ENCODE measurements around the gene MPP3.
"Not testable (repeated sequence)": the region's sequence is repeated elsewhere in the genome, so short reads cannot be mapped to it uniquely, and the experiment has no call there.

MPP3 gene

DNA sequence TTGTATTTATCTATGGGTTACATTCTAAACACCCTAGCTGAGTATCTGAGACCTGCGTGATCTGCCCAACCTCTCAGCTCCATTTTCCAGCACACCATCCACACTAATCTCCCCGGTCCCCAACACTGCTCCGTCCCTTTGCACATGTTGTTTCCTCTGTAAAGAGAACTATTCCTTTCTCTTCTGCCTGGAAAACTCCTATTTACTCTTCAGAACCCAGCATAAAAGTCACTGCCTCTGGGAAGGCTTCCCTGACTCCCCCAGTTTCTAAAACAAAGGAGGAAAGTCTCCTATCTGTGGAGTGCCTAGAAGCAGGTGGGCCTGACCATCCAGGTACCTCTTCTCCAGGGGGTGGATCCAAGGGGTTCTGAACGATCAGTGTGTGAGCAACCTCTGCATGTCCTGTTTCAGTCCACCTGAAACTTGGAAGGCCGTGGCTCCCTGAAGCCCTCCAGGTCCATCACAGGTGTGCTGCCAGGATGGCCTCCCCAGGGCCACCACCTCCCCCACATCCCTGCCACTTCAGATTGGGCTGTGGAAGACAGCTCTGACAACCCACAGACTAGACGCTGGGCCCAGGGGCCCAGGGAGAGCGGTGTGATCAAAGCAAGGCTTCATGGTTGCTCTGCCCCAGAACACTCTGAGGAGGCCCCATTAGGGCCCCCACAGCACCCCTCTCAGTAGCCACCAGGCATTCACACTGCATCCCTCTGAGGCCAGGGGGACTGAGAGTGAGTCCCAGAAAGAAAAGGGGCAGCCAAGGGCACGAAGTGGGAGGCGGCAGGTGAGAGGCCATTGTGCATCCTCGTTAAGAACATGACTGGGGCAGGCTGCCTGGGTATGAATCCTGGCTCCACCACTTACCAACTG, 20.3 kb downstream of the MPP3 start:
- no peak for FAIRE-seq
- no peak for DNase-seq (ENCODE audit: extremely low spot score, insufficient read length, low read depth)

DNA sequence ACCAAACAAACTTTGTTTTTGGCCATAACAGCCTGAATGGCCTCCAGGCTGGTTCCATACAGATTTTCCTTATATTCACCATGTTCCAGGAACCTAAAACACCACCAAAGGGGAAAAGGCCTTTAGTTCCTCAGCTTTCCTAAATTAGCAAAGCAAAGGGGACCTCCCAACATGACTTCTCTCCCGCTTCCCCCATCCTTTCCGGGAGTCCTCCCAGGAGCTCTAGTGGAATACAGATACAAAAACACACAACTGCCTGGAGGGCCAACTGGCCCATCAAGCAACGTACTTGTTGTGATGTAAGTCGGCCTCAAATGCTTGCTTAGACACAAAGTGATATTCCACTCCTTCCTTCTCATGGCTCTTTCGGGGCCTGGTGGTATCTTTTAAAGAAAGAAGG, 22.1 kb downstream of the MPP3 start:
- FAIRE-seq: no peak
- DNase-seq (ENCODE audit: extremely low spot score, insufficient read length, low read depth): no peak

DNA sequence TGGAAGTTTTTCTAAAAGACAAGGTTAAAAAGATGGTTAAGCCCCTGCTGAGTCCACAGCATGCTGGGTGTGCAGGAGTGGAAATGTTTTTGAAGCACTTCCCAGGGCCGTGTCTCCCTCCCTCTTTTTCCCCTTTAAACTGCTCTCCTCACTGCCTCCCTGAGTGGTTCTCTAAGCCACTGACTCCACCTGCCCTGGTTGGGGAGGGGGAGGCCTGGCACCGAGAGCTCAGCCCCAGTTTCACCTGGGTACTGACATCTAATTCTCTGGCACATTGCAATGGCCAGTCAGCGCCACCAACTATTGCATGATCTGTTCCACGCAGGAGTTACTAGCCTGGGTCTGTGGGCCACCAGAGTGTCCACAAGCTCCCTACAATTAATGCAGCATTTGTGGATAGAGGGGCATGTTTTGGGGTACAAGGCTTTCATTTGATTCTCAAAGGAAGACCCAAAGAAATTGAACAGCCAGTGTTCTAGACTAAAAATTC, 22.7 kb downstream of the MPP3 start:
- DNase-seq (ENCODE audit: extremely low spot score, insufficient read length, low read depth) (no peak), FAIRE-seq (no peak)

GRCh38 chr17:43809121-43809520, 23.8 kb downstream of the MPP3 start:
- FAIRE-seq (no peak), DNase-seq (ENCODE audit: extremely low spot score, insufficient read length, low read depth) (no peak)

- FAIRE-seq: no peak
- DNase-seq (ENCODE audit: extremely low spot score, insufficient read length, low read depth): no peak
These were observed 24.9 kb downstream of the MPP3 start for GRCh38 chr17:43808076-43808475.

GRCh38 chr17:43805117-43805516, 27.8 kb downstream of the MPP3 start:
- DNase-seq (ENCODE audit: extremely low spot score, insufficient read length, low read depth): no peak
- FAIRE-seq: peak; percentile 29

- no peak for DNase-seq (ENCODE audit: extremely low spot score, insufficient read length, low read depth)
- no peak for FAIRE-seq
These were observed 29.2 kb downstream of the MPP3 start for GRCh38 chr17:43803758-43804157.

GRCh38 chr17:43801844-43802243, 31.1 kb downstream of the MPP3 start:
- no peak for FAIRE-seq

DNA sequence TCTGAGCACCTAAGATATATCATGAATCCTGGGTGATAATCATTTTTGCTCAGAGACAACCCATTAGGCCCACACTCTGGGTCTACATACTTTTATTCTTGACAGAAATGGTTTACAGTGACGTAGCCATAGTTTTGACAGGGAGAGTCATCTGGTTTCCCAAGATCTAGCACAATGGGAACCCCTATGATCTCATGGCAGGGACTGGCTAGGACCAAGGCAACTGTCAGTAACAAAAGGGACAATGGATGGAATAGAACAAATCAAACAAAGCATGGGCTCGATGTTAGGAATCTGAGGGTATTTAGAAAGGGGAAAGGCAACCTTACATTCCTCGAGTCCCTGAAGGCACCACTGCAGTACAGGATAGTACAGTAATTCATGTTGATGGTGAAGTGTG, 32.2 kb downstream of the MPP3 start:
- no peak for FAIRE-seq

More at GRCh38 chr17:43801844-43802243, 31.1 kb downstream of the MPP3 start:
- no peak for DNase-seq (ENCODE audit: extremely low spot score, insufficient read length, low read depth)

DNA sequence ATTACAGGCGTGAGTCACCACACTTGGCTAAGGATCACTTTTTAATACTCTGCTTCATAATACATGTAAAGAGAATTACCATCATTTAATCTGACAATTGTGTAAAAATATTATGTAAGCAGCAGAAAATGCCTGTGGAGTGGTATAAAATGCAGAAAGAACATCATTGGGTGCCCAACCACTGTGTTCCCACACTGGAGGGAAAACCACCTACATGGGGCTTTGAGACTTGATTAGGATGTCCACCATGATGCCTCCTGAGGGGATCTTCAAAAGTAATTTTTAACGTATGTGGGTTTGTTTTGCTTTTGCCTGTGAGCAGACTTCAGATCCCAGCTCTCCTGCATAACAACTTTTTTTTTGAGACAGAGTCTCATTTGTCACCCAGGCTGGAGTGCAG, 33.9 kb downstream of the MPP3 start:
- DNase-seq (ENCODE audit: extremely low spot score, insufficient read length, low read depth) (no peak), FAIRE-seq (no peak)

More for the DNA sequence above, 32.2 kb downstream of the MPP3 start:
- no peak for DNase-seq (ENCODE audit: extremely low spot score, insufficient read length, low read depth)

DNA sequence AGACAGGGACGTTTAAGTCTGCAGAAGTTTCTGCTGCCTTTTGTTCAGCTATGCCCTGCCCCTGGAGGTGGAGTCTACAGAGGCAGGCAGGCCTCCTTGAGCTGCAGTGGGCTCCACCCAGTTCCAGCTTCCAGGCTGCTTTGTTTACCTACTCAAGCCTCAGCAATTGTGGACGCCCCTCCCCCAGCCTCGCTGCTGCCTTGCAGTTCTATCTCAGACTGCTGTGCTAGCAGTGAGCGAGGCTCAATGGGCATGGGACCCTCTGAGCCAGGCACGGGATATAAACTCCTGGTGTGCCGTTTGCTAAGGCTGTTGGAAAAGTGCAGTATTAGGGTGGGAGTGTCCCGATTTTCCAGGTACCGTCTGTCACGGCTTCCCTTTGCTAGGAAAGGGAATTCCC, 34.9 kb downstream of the MPP3 start:
- not testable (repeated sequence) for DNase-seq (ENCODE audit: extremely low spot score, insufficient read length, low read depth); FAIRE-seq

DNA sequence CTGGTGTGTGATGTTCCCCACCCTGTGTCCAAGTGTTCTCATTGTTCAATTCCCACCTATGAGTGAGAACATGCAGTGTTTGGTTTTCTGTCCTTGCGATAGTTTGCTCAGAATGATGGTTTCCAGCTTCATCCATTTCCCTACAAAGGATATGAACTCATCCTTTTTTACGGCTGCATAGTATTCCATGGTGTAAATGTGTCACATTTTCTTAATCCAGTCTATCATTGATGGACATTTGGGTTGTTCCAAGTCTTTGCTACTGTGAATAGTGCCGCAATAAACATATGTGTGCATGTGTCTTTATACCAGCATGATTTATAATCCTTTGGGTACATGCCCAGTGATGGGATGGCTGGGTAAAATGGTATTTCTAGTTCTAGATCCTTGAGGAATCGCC, 40.3 kb downstream of the MPP3 start:
- DNase-seq (ENCODE audit: extremely low spot score, insufficient read length, low read depth); FAIRE-seq: not testable (repeated sequence)

DNA sequence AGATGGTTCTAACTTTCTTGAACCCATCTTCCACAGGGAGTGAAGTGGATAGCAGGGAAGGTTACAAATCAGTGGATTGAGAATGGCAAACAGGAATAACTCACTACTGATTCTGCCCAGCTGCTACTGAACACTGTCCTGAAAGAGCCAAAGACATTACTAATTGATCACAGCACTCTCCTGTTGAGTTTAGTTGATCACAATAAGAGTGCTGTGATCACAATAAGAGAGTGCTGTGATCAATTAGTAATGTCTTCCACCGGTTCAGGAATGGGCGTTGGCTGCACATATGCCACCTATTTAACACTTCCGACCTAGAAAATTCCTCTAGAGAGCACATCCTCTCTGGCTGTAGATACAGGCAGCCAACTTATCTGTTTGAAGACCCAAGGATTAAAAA, 41.4 kb downstream of the MPP3 start:
- DNase-seq (ENCODE audit: extremely low spot score, insufficient read length, low read depth) (no peak), FAIRE-seq (no peak)

- FAIRE-seq (no peak), DNase-seq (ENCODE audit: extremely low spot score, insufficient read length, low read depth) (no peak)
These were observed 42.5 kb downstream of the MPP3 start for GRCh38 chr17:43790311-43790940.

- DNase-seq (ENCODE audit: extremely low spot score, insufficient read length, low read depth): no peak
- FAIRE-seq: no peak
These were observed 43.5 kb downstream of the MPP3 start for GRCh38 chr17:43789482-43789881.

GRCh38 chr17:43788540-43788939, 44.4 kb downstream of the MPP3 start:
- DNase-seq (ENCODE audit: extremely low spot score, insufficient read length, low read depth) (no peak), FAIRE-seq (no peak)

DNA sequence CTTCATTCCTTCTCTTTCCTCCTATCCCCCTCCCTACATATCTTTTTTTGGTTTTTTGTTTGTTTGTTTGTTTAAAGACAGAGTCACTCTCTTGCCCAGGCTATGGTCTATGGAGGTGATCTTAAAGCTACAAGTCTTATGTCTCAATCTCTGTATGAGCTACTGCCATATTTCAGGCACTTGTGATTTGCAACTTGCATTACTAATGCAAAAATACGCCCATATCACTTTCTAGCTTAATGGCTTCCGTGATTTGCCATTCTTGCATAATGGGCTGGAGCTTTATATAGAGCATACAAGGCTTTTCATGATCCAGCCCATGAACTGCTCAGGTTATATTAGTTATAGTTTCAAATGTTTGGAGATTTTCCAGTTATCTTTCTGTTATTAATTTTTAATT, 45.2 kb downstream of the MPP3 start:
- FAIRE-seq: no peak
- DNase-seq (ENCODE audit: extremely low spot score, insufficient read length, low read depth): no peak

DNA sequence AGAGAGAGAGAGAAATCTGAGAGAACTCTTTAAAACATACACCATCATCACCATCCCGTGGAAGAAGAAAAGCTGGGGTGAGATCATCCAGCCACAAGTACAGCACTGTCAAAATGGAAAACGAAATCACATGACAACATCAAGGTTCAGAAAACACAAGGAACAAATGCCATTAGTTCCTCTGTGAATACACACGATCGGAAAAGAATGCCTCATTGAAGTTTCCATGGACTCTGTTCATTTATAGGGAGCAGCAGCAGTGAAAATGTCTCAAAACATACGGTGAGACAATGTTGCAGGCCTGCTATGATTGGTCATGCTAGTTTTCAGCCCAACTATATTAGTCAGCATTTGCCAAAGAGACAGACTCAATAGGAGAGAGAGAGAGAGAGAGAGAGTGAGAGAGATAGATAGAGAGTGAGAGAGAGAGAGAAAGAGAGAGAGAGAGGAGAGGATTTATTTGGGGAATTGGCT, 48.3 kb downstream of the MPP3 start:
- no peak for FAIRE-seq
- DNase-seq (ENCODE audit: extremely low spot score, insufficient read length, low read depth): no peak

DNA sequence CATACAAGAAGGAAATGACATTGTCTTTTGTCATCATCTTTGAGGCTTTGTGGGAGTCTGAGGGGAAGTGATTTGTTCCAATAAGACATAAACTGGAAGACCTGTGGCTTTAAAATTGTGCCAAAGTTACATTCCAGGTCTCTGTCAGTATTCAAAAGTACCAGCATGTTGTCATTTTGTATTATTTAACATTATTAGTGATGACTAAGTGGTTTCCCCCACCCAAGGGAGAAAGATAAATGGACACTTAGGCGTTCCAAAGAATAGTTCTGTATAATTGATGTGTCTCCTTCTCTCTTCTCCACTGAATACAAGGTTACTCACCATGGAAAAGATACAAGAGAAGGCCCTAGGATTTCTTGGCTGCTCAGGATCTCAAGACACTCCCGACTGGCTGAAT, 48.9 kb downstream of the MPP3 start:
- FAIRE-seq (no peak), DNase-seq (ENCODE audit: extremely low spot score, insufficient read length, low read depth) (no peak)

DNA sequence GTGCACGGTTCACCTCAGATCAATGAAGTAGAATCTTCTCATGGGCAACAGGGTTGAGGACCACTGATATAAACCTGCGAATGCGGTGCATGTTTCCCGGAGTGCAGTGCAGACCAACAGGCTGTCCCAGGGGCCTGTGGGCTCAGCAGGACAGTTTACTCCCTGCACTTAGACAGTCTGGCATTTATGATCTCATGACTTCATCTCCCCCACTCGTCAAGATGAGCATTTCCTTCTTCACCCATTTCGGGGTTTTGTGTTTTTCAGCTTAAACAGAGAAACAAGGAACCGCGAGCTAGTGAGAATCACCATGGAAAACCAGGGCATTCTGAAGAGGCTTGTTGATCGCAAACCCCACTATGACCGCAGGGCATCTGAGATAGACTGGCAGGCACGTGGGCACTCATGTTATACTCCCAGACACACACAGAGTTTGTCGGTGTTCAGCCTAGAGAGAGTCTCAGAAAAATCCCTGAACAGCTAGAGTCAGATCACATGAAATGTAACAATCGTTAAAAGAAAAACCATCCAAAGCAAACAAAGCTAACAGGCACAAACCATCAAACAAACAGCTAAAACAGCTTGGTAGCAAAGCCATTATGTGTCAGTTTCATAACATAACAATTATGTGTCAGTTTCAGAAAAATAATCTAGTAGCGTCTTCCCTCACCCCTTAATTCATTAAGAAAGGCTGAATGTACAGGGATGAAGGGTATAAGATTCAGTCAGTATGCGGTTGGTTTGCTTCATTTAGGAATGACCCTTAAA, 49.8 kb downstream of the MPP3 start:
- no peak for FAIRE-seq
- no peak for DNase-seq (ENCODE audit: extremely low spot score, insufficient read length, low read depth)

DNA sequence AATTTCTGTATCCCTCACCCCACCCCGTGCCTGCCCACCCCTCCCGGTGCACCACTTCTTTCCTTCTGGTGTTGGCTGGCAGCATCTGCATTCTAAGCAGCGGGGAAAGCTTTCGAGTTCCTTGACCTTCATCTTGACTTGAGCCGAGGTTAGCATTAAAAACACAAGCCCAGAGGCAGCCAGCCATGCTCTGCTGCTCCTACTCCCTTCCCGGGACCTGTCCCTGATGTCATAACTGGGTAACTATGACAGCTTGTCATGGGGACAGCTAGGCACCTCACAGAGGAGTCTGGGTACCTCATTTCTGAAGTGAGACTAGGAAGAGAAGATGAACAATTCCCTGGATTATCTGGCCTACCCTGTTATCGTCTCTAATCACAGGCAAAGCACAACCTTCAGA, 52.8 kb downstream of the MPP3 start, which contains the start of gene CFAP97D1:
CFAP97D1 (plus strand) TSS at position 301 of the 400 bp plus-strand sequence; CDS start at position 329, 28 bp downstream.
- no peak for FAIRE-seq
- DNase-seq (ENCODE audit: extremely low spot score, insufficient read length, low read depth): no peak
